Ammon's horn (tissue), 1 donor: ENCODE data around the gene NOM1.

ENCODE experiments used
- DNase-seq: peaks from one replicate; pipeline ENCODE4 v3.0.0-alpha.2; 2016; ENCODE audit warnings: low spot score

NOM1 gene

DNA sequence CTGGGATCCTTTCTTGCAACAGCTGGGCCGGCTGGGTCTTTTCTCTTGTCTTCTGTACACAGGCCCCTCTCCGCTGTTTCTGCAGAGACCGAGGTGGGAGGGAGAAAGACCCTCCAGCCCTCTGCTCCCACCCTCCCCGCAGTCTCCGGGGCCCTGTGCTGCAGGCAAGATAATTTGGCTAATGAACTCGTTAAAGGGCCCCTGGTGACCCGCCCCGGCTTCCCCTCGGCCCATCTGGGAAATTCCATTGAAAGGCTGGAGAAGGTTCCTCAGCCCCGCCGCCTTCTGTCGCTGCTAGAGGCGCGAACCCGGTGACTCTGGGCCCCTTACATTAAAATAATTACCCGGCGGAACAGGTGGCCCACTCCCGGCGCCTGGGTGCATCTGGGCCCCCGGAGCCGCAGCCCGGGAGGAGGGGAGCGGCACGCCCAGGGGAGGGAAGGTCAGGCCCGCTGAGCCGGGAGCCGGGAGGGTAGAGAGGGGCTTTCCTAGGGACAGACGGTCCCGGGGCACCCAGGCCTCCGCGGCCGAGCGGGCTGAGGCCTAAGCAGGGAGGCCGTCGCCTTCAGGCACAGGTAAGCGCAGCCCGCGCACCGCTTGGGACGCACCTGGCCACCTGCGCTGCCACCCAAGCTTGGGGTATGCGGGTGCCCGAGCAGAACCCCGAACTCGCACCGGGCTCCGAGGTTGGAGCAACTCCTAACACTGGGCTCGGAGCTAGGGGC, 68.3 kb downstream of the NOM1 start:
- no peak for DNase-seq

GRCh38 chr7:157018328-157018996, 69.0 kb downstream of the NOM1 start:
- DNase-seq = no peak

DNA sequence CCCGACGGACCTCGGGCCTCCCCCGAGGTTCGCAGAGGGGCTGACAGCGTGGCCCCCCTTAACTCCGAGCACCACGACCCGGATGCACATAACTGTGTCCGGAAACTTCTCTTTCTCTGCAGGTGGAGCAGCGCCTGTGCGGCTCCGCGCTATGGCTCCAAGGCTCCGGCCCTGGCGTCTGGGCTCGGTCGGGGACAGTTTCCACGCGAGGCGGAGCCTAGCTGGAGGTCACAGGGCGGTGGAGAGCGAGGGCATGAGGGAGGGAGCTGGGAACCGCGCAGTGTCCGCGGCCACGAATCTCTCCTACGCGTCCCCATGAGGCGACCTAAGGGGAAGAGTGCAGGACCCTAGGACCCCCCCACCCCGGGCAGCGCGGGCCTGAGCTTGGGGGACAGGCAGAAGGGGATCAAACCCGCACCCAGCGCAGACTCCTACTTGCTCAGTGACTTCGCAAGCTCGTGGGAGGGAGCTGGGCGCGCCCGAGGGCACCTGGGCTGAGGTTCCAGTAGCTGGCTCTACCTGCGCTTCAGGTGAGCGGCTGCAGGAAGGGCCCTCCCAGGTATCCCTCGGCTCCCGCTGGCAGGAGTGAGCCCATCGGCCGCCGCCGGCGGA, 69.6 kb downstream of the NOM1 start:
- no peak for DNase-seq

DNA sequence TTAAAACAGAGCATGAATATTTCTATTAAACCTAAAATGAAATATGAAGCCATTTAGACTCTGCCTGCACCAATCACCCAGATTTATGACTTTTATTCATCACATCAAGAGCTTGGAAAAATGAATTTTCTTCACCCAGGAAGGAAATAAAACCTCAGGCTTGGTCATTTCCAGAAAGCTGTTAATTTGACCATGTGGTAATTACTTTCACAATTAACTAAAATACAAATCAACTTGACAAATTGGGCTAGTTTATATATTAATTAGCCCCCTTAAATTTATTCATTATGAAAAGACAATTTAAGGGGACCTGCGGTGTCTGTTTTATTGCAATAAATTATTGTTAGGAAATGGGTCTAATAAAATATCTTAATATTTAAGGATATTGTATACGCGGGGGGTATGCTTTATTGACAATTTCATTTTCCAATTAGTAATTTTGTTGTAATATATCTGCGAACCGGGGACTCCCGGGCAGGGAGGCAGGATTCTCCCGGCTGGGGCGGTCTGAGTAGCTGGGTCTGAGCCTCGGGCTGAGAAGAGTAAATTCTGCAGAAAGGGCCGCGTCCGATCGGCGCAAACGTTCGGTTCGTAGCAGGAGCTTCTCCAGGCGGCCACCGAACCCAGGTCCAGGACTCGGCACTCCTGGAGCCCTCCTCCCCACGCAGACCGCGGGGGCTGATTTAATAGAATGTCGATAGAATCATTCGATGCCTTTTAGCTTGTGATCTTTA, 70.4 kb downstream of the NOM1 start:
- no peak for DNase-seq

DNA sequence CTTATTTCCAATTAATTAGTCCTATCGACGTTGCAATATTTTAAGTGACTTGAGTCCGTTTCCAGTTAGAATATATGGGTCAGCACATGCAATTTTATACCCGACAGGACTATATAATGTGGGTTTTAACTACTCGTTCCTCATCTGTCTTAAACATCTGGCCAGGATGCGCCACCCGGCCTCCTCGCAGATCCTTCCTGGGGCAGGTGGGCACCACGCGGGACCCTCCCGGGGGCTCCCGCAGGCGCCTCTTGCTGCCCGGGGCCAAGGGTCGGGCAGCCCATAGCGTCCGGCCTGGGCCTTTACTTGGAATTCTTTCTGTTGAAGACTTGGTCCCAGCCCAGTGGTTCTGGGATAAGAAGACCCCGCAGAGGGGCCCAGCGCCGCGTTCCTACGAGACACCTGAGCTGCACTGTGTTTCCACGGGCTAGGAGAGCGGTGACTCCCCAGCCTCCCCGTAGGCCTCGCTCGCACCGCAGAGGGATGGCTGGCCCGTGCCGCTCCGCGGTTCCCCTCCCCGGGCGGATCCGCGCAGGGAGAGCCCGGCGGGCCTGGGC, 71.1 kb downstream of the NOM1 start:
- no peak for DNase-seq

DNA sequence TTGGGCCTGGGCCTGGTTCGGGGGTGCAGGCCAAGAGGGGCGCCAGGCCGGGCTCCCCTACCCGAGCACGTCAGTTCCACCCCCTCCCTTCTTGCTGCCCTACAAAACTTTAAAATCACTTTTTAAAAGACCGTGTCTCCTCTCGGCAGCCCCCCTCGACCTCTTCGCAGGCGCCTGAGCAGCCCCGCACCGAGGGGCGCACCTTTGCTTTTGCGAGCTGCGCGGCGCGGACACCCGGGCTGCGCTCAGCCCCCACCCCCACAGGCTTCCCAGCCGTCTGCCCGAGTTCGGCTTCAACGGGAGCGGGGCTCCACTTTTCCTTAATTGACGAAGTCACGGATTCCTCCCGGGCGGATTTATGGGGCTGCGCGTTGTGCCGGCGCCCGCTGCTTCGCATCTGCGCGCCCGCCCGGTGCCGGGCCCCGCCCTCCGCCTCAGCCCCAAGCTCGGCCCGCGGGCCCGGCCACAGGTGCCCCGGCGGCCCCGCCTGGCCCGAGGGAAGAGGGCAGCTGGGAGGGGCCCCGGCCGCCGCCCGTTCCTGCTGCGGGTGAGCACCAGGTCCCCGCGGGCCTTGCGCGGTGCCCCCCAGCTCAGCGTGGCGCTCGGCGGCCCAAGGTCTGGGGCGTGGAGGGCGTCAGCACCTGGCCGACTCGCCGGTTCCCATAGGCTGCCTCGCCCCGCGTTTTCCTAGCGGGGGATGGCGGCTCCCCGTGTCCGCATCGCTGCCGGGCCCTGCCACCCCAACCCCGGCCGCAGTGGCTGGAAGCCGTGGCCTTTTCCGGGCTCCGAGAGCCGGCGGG, 71.8 kb downstream of the NOM1 start:
- no peak for DNase-seq

DNA sequence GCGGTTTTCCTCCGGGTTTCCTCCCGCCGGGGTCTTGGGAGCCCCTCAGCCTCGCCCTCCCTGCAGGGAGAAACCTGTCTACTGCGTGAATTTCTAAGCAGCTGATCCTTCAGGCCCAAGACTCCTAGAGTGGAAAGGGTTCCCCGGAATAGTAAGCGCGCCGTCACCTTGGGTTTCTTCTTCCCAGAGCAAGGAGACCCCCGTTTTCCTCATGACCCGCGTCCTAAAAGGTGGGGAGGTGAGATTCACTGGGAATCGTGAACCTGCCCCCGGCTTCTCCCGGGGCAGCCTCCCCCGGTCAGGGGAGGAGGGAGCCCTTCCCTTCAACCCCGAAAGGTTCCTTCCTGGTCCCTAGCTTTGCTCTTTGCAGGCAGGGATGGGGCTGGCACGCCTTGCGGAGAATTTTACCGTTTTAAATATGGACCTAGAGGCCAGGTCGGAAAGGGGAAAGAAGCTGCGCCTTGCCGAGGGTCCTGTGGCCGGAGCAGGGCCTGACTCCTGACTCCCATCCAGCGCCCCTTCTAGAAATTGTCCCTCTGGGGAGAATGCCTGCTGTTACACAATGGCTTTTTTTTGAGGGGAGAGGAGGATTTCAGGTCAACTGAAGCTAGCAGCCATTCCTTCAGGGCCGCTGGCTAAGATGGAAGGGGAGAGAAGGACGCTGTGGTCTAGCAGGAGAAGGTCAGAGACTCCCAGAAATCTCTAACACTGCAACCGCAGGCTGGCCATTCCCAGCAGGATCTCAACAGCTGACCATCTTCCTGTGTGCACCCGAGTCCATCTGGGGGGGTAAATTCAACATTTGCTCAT, 72.6 kb downstream of the NOM1 start:
- DNase-seq = no peak
